ENCODE results near the gene FBXO2.
"Not testable (repeated sequence)": the region's sequence is repeated elsewhere in the genome, so short reads cannot be mapped to it uniquely, and the experiment has no call there.

The FBXO2 gene

DNA sequence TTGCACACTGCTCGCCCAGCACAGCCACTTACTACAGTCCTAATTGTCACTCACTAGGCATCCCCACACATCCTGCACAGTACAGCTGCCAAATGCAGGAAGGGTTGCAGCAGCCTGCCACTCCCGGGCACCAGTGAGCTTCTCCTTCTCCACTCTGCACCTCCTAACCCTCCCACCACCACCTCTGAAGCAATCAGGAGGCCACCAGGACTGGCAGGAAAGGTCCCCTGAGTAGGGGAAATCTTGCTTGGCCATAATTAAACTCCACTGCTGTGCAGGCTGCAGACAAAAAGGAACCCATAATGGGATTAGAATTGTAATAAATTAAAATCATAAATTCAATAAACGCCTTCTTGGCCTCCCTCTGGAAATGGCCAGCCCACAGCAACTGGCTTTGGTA lies 31.8 kb downstream of the FBXO2 start:
- DNase-seq: no peak

DNA sequence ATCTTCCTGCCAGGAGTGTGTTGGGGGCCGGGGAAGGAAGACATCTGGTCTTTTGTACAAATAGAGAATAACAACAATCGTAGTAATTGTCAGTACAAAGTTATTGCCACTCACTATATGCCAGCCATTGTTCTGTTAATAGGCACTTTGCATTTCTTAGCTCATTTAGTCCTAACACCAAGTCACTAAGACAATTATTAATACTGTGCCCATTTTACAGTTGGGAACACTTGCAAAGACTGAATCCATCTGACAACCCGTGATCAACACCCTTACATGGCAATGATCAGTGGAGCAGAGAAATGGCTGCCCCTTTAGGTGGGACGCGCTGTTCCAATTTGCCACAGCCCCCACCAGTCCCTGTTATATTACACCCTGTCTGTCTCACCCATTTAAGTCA lies 33.3 kb downstream of the FBXO2 start:
- no peak for DNase-seq

DNA sequence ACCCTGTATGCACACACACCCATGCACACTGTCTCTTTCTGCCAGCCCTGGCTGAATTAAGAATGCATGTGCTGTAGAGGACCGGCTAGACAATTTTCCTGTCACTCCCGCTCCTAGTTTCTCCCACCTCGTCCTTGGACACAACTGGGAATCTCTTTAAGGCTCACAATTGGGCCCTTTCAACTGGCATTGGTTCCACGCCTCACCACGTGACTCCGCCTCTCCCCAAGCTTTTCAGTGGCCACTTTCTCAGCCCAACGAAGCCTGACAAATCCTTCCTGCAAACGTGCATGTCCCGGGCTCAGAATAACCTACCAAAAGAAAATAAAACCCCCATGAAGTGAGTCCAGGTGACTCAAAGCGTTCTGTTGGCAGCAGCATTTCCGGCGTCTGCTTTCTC lies 33.8 kb downstream of the FBXO2 start:
- no peak for DNase-seq

GRCh38 chr1:11617741-11618140 lies 36.5 kb downstream of the FBXO2 start:
- DNase-seq: no peak

DNA sequence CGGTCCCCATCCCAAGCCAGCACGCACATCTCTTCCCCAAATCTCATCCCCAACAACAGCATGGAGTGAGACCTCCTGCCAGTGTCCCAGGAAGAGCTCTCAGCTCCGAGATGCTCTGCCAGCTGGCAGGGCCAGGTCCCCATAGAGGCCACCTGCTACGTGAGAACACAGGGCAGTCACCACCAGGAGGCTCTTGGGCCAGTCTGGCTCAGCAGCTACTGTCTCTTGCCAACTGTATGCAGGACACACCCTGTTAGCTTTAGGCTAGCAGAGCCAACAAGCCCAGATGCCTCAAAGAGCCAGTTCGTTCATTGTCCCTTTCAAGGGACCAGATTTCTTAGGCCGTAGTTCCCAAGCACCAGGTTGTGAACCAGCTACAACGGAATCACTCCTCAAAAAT lies 36.9 kb downstream of the FBXO2 start:
- no peak for DNase-seq

DNA sequence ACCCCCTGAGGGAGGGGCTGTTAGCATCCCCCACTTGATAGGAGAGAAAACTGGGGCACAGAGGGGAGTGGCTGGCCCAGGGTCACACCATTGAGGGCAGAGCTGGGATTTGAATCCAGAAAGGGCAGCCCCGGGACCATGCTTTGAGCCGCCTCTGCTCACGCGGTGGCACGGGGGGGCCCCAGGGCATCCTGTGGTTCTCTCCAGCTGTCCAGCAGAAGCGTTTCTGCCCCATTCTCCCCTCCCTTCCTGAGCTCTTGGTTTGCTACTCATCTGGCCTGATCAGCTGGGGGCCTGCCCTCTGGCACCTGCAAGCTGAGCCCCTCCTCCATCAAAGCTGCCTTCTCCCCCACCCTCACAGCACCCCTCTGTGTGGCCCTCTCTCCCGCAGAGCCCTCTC lies 37.5 kb downstream of the FBXO2 start:
- no peak for DNase-seq

GRCh38 chr1:11615090-11615489 lies 39.1 kb downstream of the FBXO2 start:
- DNase-seq: no peak

DNA sequence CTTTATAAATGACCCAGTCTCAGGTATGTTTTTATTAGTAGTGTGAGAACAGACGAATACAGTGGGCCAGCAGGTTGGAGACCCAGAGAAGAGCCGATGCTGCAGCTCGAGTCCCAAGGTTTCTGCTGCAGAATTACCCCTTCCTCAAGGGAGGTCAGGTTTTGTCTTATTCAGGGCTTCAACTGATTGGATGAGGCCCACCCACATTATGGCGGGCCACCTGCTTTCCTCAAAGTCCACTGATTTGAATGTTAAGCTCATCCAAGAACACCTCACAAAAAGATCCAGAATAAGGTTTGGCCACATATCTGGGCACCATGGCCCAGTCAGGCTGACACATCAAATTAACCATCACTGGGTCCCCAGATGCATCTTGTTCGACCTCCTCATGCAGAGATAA lies 40.9 kb downstream of the FBXO2 start:
- no peak for DNase-seq

DNA sequence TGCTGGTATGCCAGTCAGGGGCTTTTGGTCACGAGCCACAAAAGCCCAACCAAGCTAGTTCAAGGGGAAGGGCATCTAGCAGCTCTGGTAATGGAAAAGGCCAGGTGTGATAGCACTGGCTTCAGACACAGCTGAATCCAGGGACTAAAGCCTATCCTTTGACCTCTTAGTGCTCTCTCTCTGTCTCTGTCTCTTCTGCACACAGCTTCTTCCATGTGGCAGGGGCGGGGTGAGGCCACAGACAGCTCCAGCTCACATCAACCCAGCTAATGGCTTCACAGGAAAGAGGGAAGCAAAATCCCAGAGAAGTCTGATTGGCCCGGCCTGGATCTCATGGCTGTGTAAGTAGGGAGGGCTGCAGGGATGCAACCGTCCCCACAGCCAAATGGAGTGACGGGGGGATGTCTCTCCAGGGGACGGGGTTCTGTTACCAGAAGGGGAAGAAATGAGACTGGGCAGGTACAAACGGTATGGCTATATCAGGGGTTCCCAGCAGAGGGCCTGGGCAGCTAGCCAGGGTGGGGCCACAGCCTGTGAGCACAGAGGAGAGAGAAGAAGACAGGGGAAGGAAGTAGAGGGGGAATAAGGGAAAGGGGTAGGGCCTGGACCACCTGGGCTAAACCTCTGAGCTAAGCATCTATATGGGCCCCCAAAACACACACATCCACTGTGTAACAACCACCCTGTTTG lies 42.4 kb downstream of the FBXO2 start:
- no peak for DNase-seq

DNA sequence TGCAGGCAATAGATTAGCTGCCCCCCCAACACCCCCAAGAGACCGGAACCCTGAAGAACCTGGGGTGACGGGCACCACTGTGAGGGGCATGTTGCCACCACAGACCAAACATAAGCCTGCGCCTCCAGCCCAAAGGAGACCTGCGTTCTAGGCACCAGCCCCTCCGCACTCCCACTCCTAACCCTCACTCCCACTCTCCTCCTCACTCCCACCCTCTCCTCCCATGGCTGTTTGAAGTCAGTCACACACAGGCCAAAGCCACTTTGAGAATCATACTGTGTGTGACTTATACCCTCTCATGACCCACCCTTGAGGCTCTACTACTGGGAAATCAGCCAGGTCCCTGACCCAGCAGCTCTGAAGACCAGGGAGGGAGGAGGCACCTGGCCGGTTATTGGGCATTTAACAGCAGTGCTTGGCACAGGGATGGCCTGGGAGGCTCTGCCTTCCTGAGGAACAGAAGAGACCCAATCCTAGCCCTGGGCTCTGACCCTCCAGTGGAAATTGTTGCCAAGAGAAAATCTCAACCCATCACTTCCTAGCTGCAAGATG lies 43.5 kb downstream of the FBXO2 start:
- DNase-seq: no peak

GRCh38 chr1:11609378-11609777 lies 44.9 kb downstream of the FBXO2 start:
- DNase-seq: not testable (repeated sequence)

GRCh38 chr1:11608596-11609130 lies 45.6 kb downstream of the FBXO2 start:
- not testable (repeated sequence) for DNase-seq

DNA sequence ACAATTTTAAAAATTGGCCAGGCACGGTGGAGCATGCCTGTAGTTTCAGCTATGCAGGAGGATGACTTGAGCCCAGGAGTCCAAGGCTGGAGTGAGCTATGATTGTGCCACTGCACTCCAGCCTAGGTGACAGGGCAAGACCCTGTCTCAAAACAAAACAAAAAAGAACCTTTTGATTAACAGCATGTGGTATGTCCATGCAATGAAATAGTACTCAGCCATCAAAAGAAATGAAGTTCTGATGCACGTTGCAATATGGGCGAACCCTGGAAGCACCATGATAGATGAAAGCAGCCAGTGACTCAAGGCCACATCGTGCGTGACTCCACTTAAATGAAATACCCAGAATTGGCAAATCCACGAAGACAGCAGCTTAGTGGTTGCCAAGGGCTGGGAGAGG lies 47.5 kb downstream of the FBXO2 start:
- no peak for DNase-seq

- DNase-seq: no peak
Observed at GRCh38 chr1:11602981-11603380, 51.2 kb downstream of the FBXO2 start.

DNA sequence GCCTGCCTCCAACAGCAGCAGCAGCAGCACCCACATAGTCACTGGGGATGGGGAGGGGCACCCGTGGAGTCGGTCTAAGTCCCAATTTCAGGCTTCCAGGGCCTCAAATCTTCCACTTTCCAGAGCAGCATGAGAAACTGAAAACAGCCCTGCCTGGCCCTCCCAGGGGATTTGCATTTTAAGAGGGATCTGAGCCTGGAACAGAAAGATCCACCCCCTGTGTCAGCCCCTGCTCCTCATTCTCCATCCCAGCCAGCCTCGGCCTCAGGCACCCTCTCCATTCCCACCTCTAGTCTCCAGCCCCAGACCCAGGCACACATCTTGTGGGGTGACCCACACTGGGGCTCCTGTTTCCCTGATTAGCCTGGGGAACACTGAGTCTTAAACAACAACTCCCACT lies 51.8 kb downstream of the FBXO2 start:
- DNase-seq: no peak

DNA sequence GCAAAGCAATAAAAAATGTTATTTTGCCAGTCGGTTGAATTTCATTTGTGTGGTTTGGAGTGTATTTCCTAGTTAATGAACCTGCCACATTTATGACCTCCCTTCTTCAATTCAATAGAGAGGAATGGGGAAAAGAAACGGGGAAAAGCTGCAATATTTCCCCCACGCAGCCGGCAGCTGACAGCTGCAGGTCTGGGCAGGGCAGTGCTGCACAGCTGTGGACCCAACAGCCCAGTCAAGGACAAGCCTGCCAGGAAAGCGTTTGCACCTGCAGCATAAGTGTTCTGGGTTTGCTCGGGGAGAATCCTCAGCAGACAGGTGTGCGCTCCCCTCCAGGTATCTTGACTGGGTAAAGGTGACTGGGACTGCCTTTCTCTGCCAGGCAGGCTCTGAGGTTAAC lies 53.4 kb downstream of the FBXO2 start:
- DNase-seq: no peak

DNA sequence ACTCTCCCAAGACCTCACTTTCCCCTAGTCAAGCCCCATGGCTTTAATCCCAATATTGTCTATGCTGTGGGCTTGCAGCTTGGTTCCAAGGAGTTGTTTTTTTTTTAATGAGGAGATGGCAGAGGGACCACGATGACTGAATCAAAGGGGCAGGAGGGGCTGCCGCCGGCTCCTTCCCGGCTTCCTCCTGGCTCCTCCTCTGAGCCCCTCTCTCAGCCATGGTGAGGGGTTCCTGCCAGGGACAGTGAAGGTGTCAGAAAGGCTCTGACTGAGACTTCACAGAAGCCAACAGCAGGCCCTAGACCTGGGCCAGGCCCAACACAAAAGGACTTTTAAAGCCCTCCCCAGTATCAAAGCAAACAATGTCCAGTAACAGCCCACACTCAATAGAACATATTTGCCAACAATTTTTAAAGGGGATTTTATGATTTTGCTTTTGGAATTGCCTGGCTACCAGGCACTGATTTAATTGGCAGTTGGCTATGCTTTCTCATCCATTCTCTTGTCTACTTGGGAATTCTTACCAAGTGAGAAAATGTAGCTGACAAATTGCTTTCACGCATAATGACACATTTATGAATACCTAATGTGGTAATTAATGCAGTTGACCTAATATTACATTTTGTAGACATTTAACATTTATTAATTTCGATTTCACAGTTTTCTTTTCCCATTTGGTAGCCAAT lies 54.2 kb downstream of the FBXO2 start:
- DNase-seq: no peak

DNA sequence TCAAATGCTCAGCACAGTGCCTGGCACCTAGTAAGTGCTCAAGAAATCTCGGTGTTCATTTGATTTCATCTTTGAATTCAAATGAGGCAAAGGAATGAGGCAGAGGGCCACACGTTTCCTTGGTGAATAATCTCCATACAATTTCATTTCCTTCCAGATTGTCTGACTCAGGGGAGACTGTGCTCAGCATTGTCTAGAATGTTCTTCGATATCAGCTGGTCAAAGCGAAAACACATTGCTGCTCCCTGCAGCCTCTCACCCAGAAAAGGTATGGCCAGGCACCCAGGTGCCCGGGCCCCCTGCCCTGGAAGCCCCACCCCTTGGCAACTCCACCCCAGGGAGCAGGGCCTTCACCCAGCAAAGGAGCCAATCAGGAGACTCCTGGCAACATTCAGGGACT lies 55.8 kb downstream of the FBXO2 start:
- DNase-seq: no peak
